ENCODE data around the gene PKN1.

PKN1 gene

DNA sequence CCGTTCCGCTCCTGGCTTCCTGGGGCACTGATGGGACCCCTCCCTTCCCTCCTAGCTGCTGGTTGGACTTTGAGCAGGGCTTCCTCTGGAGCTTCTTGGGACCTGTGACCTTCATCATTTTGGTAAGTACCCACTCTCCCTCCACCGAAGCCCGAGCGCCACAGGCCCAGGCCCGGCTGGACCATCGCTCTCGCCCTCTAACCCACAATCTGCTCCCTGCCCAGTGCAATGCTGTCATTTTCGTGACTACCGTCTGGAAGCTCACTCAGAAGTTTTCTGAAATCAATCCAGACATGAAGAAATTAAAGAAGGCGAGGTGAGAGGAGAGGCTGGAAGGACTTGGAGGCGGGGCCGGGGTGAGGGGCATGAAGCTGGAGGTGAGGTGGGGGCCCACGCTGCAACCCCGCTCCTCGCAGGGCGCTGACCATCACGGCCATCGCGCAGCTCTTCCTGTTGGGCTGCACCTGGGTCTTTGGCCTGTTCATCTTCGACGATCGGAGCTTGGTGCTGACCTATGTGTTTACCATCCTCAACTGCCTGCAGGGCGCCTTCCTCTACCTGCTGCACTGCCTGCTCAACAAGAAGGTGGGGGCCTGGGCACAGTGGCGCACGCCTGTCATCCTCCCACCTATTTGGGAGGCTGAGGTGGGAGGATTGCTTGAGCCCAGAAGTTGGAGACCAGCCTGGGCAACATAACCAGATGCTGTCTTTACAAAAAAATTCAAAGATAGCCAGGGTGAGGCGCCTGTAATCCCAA is 26.3 kb upstream of the PKN1 start:
- no peak for DNase-seq (ENCODE audit: low read depth)

GRCh38 chr19:14407605-14408484 is 25.3 kb upstream of the PKN1 start:
- no peak for DNase-seq (ENCODE audit: low read depth)

DNA sequence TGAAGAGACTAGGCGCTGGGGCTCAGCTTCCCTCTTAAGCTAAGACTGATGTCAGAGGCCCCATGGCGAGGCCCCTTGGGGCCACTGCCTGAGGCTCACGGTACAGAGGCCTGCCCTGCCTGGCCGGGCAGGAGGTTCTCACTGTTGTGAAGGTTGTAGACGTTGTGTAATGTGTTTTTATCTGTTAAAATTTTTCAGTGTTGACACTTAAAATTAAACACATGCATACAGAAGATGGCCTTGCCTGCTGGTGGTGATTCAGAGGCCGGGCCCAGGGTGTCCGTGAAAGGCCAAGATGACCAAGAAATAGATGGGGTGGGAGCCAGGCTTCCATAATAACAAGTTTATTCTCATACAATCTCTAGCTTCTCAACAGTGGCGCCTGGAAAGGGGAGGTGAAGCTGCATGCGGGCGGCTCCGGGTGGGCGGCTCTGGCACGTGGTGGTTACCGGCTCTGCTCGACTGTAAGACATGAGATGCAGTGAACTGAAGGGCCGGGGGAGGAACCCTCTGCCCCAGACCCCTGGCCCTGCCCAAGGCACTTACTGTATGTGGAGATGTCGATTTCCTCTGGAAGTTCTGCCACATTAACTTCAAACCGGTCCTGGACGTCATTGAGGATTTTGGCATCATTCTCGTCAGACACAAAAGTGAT is 24.5 kb upstream of the PKN1 start:
- DNase-seq (ENCODE audit: low read depth), result peak; percentile 55

DNA sequence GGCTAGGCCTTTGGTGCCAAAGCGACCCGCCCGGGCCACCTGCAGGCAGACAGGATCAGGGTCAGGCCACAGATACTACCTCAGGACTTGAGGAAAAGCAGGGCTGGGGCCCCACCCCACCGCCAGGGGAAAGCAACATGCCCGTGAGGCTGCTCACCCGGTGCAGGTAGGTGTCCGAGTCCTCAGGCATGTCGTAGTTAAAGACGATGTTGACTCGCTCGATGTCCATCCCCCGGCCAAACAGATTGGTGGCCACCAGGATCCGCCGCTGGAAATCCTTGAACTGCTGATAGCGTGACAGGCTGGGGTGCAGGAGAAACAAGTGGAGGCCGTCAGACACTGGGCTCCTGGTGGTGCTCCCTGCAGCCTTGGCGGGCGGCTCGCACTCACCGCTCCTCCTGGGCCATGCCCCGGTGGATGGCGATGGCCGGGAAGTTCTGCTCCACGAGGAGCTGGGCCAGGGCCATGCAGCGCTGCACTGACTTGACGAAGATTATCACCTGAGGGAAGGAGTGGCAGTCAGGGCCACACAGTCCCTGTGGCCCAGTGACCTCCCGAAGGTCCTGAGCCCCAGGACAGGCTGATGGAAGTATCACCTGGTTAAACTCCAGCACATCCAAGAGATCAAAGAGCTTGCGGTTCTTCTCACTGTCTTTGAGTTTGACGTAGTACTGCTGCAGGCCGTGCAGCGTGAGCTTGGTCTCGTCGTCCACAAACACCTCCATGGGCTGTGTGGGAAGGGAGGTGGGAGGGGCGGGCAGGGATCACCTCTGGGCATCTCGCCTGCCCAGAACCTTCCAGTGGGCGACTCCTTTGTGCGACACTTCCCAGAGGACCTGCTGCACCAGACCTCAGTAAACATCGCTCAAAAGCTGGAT is 23.7 kb upstream of the PKN1 start:
- DNase-seq (ENCODE audit: low read depth), result no peak

DNA sequence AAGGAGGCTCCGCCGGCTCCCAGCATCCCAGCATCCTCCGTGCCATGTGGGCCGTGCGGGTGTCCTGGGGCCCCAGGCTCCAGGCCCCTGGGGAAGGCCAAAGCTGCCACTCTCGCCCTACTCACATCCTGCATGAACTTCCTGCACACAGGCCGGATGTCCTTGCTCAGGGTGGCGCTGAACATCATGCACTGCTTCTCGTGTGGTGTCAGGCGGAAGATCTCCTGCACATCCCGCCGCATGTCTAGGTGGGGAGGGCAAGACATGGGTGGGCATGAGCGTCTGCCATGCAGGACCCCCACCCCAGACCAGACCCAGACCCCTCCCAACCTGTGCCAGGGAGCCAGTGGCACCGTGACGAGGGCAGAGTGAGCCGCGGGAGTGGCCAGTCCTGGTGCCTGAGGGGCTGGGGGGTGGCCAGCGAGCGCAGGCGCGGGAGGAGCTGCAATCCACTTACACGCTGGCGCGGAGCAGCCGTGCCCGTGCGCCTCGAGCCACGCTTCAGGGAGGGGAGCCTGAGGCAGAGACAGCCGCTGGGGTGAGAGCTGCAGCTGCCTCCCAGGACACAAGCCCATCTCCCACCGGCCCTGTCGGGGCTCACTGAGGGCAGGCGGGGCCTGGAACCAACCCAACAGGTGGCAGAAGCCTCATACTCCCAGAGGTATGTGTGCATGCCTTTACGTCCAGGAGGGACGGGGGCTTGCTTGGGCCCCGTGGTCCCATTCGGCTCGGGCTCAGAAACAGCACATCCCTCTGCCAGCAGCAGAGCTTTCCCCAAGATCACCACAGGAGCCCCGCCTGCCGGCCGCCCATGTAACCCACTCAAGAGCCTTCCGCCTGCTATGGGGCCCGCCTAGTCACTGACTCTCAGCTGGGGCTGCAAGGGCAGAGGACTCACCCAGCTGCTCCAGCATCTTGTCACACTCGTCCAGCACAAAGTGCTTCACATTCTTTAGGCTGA is 22.7 kb upstream of the PKN1 start:
- DNase-seq (ENCODE audit: low read depth), result no peak

- no peak for DNase-seq (ENCODE audit: low read depth)
Observed at GRCh38 chr19:14411161-14411937, 21.8 kb upstream of the PKN1 start.

DNA sequence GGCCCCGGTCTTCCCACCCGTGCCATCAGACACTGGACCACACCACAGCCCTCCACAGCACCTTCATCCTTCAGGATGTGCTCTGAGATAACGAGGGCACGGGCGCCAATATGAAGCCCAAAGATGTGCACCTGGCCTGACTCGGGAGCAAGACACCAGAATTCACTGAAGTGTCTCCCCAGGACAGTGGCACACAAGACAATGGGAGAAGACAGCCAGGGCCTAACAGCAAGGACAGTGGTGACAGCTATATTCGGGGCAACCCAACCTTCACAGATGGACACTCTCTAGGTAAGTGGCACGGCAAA is 21.2 kb upstream of the PKN1 start:
- DNase-seq (ENCODE audit: low read depth), result no peak

DNA sequence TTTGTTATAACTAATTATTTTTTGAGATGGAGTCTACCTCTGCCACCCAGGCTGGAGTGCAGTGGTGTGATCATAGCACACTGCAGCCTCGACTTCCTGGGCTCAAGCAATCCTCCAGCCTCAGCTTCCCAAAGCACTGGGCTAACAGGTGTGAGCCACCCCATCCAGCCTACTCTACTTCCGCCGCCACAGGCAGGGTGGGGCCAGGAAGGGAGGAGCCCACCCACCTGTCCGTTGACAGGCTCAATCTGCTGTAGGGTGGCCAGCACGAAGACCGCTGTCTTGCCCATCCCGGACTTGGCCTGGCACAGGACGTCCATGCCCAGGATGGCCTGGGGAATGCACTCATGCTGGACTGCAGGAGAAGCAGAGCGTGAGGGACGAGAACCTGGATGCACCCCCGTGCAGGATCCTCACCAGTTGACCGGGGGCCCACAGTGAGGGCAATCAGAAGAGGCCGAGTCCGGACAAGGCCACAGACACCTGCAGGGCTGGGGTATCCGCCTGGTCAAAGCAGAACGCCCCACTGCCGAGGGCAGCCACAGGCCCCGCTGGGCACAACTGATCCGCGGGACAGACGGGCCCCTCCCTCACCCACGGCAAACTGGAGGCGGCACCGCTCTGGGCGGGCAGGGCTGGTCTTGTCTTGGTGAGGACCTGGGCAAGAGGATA is 20.6 kb upstream of the PKN1 start:
- no peak for DNase-seq (ENCODE audit: low read depth)

DNA sequence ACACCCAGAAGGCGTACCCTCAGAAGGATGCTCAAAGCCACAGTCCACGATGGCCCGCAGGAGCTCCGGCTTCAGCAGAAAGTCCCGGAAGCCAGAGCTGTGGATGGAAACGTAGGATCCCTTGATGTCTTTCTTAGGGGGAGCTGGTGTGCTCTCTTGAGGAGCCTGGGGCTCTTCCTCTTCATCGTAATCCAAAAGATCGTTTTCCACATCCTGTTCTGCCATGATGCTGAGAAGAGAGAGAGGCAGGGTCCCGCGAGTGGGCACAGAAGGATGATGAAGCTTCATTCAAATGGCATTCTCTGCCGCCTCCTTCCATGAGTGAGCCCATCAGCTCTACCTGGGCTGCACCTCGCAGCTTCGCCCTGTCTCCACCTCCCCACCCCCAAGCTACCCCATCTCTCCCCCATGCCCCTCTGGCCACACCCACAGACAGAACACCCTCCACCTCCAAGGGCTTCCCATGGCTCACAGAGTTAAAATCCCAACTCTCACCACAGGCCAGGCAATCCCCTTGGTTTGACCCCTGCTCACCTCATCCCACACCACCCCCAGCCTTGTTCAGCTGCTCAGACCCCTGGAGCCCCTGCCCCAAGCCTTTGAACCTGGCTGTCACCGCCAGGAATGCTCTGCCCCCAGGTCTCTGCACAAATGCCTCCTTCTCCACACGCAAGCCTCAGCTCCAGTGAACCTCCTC is 20.0 kb upstream of the PKN1 start:
- DNase-seq (ENCODE audit: low read depth), result no peak

DNA sequence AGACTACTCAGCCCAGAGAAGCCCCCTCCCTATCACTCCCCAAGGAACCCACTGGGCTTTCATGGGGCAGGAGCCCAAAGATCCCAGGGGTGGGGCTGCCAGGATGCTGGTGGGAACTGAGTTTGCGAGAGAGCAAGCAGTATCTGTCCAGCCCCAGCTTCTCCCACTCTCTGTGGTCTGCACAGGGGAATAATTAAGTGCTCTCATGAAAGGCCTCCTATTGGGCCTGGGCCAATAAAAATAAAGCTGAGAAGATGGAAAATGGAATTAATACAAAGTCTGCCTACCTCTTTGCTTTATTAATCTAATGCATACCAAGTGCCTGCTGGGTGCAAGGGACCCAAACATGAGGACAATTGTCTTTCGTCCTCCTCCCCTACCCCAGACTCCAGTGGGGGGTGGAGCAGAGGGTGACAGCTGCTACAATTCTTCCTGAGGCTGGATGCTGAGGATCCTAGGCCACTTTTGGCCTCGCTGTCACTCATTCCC is 19.4 kb upstream of the PKN1 start:
- DNase-seq (ENCODE audit: low read depth), result peak; percentile 38

- no peak for DNase-seq (ENCODE audit: low read depth)
Observed at GRCh38 chr19:14414926-14415690, 18.0 kb upstream of the PKN1 start.

- no peak for DNase-seq (ENCODE audit: low read depth)
Observed at GRCh38 chr19:14416817-14417231, 16.3 kb upstream of the PKN1 start.

GRCh38 chr19:14418856-14419105 is 14.3 kb upstream of the PKN1 start:
- DNase-seq (ENCODE audit: low read depth), result no peak

- peak; percentile 99 for DNase-seq (ENCODE audit: low read depth)
Observed at GRCh38 chr19:14419106-14419813, 13.8 kb upstream of the PKN1 start, which contains the start of gene DDX39A. Gene DDX39A (minus strand): TSS chr19:14419341. CDS start chr19:14413220, 6,121 bp downstream.

DNA sequence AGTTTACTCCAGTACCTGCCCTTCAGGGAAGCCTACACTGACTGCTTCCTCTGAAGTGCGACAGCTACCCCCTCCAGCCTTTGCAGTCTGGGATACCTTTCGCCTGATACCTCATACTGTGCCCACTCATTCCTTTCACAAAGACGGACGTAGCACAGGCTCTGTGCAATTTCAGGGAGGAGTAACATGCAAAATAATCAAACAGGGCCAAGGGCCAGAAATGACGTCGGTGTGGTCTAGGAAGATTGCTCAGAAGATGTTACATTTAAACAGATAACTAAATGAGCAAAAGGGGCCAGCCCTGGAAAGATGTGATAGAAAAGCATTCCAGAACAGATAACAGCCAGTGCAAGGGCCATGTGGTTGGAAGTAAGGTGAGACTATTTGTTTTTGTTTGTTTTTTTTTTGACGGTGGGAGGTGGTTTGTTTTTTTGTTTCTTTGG is 7.4 kb upstream of the PKN1 start:
- DNase-seq (ENCODE audit: low read depth), result peak; percentile 91

DNA sequence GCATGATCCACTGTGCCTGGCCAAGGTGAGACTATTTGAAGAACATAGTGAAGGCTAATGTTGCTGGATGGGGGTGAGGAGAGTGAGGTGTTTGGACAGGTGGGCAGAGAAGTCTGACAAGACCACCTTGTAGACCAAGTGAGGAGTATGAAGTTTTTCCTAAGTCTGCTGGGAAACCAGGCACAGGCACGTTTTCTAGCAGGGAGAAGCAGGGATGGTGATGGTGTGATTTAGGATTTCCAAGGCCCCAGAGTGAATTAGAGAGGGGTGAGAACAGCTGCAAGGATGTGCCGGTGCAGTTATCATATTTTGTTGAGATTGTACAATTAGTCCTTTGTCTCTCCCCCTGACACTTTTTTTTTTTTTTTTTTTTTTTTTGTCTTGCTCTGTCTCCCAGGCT is 5.6 kb upstream of the PKN1 start:
- DNase-seq (ENCODE audit: low read depth), result no peak

- DNase-seq (ENCODE audit: low read depth), result no peak
Observed at GRCh38 chr19:14428882-14429416, 4.2 kb upstream of the PKN1 start.

All from amniotic epithelial cell (primary cell).